Liver (tissue), 3 donors: ENCODE measurements around the gene ADPGK.
"Not testable (repeated sequence)": the region's sequence is repeated elsewhere in the genome, so short reads cannot be mapped to it uniquely, and the experiment has no call there.

Experiments
- CTCF ChIP-seq: fragments of 150-350 bp; IDR thresholded peaks from 2 replicates; pipeline ENCODE4 v1.5.1; 2017; ENCODE audit warnings: improper control_type of control experiment, low read depth, low read length; ENCODE audit not compliant: missing input control
- GABPA ChIP-seq, 2 donors: IDR thresholded peaks in 1 of 2; conservative IDR thresholded peaks in 1 of 2; 2 replicates each; pipeline ENCODE4 v1.6.1; 2016; ENCODE audit warnings: antibody characterized with exemption in 2 of 2, mild to moderate bottlenecking in 1 of 2, moderate library complexity in 1 of 2
- SP1 ChIP-seq: IDR thresholded peaks from 2 replicates; pipeline ENCODE4 v1.6.1; 2018; ENCODE audit warnings: antibody characterized with exemption, mild to moderate bottlenecking
- TF ChIP-seq, protein P1 (sequence below): IDR thresholded peaks from 2 replicates; pipeline ENCODE4 v1.6.1; 2016; ENCODE audit warnings: antibody characterized with exemption
- donor health status: healthy.
- donor health status: healthy.

DNA sequence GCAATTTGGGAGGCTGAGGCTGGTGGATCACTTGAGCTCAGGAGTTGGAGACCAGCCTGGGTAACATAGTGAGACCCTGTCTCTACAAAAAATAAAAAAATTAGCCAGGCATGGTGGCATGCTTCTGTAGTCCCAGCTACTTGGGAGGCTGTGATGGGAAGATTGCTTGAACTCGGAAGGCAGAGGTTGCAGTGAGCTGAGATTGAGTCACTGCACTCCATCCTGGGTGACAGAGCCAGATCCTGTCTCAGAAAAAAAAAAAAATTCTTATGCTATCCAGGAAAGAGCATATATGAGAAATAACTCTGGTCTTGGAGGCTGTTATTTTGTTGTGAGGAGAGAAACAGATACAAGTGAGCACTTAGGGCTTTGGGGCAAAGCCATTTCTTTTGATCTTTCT is 55.3 kb downstream of the ADPGK start:
- TF ChIP-seq, protein P1, sequence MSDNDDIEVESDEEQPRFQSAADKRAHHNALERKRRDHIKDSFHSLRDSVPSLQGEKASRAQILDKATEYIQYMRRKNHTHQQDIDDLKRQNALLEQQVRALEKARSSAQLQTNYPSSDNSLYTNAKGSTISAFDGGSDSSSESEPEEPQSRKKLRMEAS, result not testable (repeated sequence)
- TF ChIP-seq CTCF; SP1; GABPA (IDR thresholded peaks at IDR 0.05 in 1 of 2, conservative IDR thresholded peaks at IDR 0.05 in 1 of 2): not testable (repeated sequence)
